ENCODE measurements around the gene FAM240B. TPM values are rescaled to one million over a fixed set of nuclear protein-coding genes. Genes with fewer than 3 reads are reported as not detected.

Gene FAM240B
- total RNA-seq, 1 donor from 2014 or later: not detected

- intact Hi-C loops (cut with micrococcal nuclease): no loop called here
Observed at GRCh38 chr9:38700695-38701094, 19.2 kb downstream of the FAM240B start.

- intact Hi-C loops (cut with micrococcal nuclease): no loop called here
Observed at GRCh38 chr9:38699337-38699736, 20.6 kb downstream of the FAM240B start.

- intact Hi-C loops (cut with micrococcal nuclease): no loop called here
Observed at GRCh38 chr9:38697776-38698300, 22.1 kb downstream of the FAM240B start.

- intact Hi-C loops (cut with micrococcal nuclease): no loop called here
Observed at GRCh38 chr9:38696999-38697398, 22.9 kb downstream of the FAM240B start.

- intact Hi-C loops (cut with micrococcal nuclease): no loop called here
Observed at GRCh38 chr9:38694676-38695075, 25.3 kb downstream of the FAM240B start.

- intact Hi-C loops (cut with micrococcal nuclease): no loop called here
Observed at GRCh38 chr9:38692707-38693106, 27.2 kb downstream of the FAM240B start.

- intact Hi-C loops (cut with micrococcal nuclease): no loop called here
Observed at GRCh38 chr9:38690574-38690973, 29.4 kb downstream of the FAM240B start.

- intact Hi-C loops (cut with micrococcal nuclease): no loop called here
Observed at GRCh38 chr9:38689678-38690077, 30.3 kb downstream of the FAM240B start.

GRCh38 chr9:38687992-38688391 lies 31.9 kb downstream of the FAM240B start:
- intact Hi-C loops (cut with micrococcal nuclease): no loop called here

- intact Hi-C loops (cut with micrococcal nuclease): no loop called here
Observed at GRCh38 chr9:38687389-38687842, 32.5 kb downstream of the FAM240B start.

GRCh38 chr9:38686933-38687332 lies 33.0 kb downstream of the FAM240B start:
- intact Hi-C loops (cut with micrococcal nuclease): no loop called here

- intact Hi-C loops (cut with micrococcal nuclease): no loop called here
Observed at GRCh38 chr9:38685535-38685934, 34.4 kb downstream of the FAM240B start.

- intact Hi-C loops (cut with micrococcal nuclease): no loop called here
Observed at GRCh38 chr9:38683336-38683735, 36.6 kb downstream of the FAM240B start.

GRCh38 chr9:38682713-38683112 lies 37.2 kb downstream of the FAM240B start:
- intact Hi-C loops (cut with micrococcal nuclease): no loop called here

- intact Hi-C loops (cut with micrococcal nuclease): no loop called here
Observed at GRCh38 chr9:38681747-38682227, 38.1 kb downstream of the FAM240B start.

- intact Hi-C loops (cut with micrococcal nuclease): no loop called here
Observed at GRCh38 chr9:38680837-38681445, 39.0 kb downstream of the FAM240B start.

- intact Hi-C loops (cut with micrococcal nuclease): no loop called here
Observed at GRCh38 chr9:38677660-38678303, 42.2 kb downstream of the FAM240B start.

- intact Hi-C loops (cut with micrococcal nuclease): no loop called here
Observed at GRCh38 chr9:38675831-38676230, 44.1 kb downstream of the FAM240B start.

GRCh38 chr9:38675211-38675610 lies 44.7 kb downstream of the FAM240B start:
- intact Hi-C loops (cut with micrococcal nuclease): no loop called here

GRCh38 chr9:38673399-38674193 lies 46.3 kb downstream of the FAM240B start:
- intact Hi-C loops (cut with micrococcal nuclease): no loop called here

- intact Hi-C loops (cut with micrococcal nuclease): no loop called here
Observed at GRCh38 chr9:38671748-38672147, 48.2 kb downstream of the FAM240B start.

GRCh38 chr9:38671372-38671731 lies 48.6 kb downstream of the FAM240B start:
- intact Hi-C loops (cut with micrococcal nuclease): no loop called here

Measured in T-helper 1 cell treated with Interleukin-12 subunit alpha and Interleukin-12 subunit beta and Interleukin-4 antibody, amounts not matched to agents 30 ng/mL and 1 ng/mL, for 36 hours (primary cell).